Right lung (tissue), 5 donors: ENCODE measurements around the gene PTPRN2. TPM values are rescaled to one million over a fixed set of nuclear protein-coding genes. Genes with fewer than 3 reads are reported as not detected.
"Not testable (repeated sequence)": the region's sequence is repeated elsewhere in the genome, so short reads cannot be mapped to it uniquely, and the experiment has no call there.

Experiments
- DNase-seq, 2 donors: peaks; one replicate each; pipeline ENCODE4 v3.0.0-alpha.2; 2013
- polyA plus RNA-seq, 5 donors: library from polyadenylated mRNA; unstranded; fragments of 120-200 nt; gene quantifications; one replicate each; pipeline versions ENCODE4 v1.2.1 to v1.2.3, GENCODE V29; 2013; ENCODE audit warnings: inconsistent platforms in 1 of 5, low replicate concordance in 1 of 5; ENCODE audit not compliant: insufficient read length in 5 of 5, insufficient read depth in 1 of 5

Gene PTPRN2
- polyA plus RNA-seq, 5 donors, result 6.2 to 8.1 (median 7.0) TPM

DNA sequence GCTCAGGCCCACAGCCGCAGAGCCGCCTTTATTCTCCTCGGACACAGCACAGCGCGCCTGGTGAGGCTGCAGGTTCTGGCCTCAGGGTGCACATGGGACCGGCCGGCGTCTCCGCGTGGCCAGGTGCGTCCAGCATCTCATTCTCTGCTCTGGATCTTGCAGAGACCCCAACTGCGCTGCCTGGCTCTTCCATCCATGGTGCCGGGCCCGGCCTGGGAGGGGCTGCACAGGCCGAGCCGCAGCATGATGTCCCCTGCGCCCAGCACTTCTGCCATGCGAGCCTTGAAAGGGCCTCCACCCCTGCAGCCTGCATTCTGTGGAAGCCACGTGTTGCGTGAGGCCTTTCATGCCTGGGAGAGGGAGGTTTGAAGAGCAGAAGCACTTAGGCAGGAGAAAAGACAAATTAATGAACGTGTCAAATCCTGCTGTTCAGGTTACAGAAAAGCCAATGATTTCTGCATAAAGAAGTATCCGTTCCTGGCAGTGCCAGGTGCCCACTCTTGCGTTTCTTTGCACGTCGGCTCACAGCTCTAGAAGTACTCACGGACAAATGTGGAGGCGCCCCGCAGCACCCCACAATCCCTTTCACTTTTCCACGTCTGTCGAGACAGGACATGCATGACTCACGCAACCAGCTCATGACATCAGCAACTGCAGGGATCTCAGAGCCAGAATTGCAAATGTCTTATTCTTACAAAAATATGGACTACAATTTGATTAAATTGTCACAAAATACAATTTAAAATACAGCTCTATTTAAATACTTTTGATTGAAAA, 679.4 kb downstream of the PTPRN2 start:
- DNase-seq, result no peak

DNA sequence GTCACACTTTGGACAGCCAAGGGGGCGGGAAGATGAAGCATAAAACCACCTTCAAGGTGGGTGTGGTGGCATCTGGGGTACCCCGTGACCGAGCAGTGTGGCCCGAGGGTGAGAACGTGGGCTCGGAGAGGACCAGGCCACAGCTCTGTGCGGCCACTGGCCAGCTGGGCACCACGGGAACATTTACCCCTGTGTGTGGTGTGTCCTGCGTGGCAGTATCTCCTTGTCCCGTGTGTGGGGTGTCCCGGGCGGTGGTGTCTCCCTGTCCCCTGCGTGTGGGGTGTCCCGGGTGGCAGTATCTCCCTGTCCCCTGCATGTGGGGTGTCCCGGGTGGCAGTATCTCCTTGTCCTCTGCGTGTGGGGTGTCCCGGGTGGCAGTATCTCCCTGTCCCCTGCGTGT, 680.5 kb downstream of the PTPRN2 start:
- no peak for DNase-seq

DNA sequence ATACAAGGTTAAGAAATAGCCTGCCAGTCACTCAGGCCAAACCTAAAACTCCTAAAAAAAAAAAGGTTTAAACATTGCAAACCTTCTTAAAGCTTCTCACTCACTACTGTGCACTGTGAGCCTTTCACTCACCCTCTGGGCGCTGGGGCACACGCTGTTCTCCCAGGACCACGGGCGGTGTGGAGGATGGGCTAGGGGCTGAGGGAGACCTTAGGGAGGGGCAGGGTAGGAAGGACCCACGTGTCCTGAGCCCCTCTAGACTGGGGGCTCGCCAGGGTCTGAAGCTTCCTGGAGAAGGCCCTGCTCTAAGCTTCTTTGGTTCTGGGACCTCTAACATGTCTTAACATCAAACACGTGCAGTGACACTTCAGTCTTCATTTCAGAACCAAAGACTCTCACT, 681.0 kb downstream of the PTPRN2 start:
- DNase-seq, result no peak

DNA sequence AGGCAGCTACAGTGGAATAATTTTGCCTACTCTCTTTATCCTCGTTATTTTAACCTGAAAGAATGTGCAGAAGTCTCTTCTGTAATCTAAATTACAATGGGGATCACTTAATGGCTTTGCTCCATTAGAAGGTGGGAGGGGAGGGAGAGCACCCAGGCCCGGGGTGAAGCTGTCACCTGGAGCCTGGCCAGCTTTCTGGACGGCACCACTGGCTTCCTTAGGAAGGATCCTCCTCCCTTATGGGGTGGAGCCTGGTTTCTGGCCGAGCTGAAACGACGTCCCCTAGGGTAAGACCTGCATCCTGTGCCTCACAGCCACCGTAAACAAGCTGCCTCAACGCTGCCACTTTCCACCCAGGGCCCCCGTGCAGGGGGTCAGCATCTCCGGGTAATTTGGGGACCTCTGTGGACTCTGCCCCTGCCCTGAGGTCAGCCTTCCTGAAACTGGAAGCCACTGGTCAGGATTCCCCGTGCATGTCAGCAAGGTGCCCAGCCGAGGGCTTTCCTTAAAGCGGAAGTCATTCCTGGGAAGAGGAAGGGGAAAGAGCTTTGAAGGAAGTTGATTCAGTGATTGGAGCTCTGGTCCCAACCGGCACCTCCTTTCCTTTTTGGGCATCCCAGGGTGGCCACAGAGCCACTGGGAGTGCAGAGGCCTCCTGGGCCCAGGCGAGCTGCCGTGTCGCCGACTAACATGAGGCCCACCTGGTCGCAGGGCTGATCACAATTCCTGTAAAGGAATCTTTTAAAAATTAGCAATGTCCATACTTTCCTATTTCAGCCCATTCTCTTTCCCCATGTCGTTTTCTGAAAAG, 681.8 kb downstream of the PTPRN2 start:
- DNase-seq, result no peak

DNA sequence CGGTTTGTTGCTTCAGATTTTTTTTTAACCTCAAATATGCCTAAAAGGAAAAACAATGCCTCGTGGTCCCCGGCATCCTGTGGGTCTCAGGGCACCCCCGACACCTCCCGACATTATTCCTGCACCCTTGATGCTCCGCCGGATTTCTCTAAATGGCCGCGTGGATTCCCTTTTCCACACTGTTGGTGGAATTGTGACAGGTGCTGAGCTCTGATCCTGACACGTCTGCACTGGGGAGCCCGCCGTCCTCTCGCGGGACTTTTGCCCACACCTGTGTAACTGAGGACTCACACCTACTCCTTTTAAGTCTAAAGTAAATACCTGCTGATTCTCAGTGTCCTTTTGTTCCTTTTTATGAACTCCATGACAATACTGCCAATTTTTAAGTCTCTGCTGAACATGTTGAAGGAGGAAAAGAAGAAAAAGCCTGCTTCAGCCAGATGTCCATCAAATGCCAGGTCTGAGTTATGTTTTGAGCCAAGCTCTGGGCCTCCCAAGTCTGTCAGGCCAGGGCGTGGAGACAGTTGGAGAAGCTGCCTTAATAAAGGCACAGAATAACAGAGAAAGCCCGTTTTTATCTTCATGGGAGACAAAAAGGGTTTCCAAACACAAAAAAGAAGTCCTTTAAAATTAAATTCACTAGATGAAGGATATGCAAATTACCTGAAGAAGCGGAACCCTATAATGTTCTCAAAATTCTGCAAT, 682.6 kb downstream of the PTPRN2 start:
- no peak for DNase-seq

DNA sequence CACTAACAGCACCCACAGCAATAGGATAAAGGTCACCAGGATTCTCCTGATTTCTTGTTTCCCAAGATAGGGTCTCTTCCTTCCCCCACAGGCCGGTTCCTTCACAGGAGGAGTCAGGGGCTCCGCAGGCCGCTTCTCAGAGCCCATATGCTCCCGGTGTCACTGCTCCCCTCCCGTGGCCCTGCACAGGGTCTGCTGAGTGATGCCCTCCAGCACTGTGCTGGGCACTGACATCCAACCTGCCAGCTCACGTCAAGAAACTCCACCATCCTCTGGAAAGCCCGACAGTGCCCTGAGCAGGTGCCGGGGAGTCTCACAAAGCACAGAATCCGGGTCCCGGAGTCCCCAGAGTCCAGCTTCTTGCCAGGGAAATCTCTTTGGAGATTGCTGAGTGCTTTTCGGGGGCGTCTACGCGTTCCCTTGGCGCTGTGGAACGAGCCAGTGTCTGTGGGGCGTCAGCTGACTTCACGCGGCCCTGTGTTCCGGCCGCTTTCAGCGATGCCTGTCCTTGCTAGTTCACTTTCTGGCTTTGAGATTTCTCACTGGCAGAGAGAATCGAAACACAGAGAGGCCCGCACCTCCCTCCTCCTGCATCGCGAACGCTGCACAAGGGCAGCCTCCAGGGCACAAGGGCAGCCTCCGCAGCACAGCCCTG, 683.3 kb downstream of the PTPRN2 start:
- DNase-seq, result no peak

DNA sequence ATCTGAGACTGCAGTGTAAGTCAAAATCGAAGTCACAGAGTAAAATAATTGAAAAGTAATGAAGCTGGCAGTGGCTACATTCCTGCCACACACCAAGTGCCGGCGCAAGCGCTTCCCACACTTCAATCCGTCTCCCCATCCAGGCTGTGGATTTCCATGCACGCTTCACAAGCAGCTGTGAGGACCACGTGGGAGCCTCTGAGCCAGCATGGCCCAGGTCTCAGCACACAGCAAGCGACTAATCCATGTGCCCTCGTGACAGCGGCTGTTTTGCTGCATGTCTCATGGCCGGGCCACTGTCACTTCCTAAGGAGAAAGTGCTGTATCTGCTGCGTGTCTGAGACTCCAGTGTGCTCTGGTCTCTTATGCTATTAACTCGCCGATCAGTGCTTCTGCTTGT, 683.9 kb downstream of the PTPRN2 start:
- peak in 1 of 2 donors; percentile 7 for DNase-seq

DNA sequence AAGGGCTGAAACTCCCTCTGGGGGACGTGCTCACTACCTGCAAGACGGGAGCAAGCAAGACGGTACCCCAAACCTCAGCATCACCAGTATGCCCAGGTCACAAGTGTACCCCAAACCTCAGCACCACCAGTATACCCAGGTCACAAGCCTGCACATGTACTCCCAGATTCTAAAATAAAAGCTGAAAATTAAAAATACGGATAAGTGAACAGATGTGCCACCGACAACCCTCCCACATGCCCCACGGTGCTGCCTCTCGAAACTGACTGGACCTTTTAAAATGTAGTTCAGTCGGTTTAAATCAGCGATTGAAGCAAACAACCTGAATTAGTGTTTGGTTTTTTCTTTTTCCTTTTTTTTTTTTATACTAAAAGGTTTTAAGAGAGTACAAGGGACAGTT, 684.3 kb downstream of the PTPRN2 start:
- no peak for DNase-seq

DNA sequence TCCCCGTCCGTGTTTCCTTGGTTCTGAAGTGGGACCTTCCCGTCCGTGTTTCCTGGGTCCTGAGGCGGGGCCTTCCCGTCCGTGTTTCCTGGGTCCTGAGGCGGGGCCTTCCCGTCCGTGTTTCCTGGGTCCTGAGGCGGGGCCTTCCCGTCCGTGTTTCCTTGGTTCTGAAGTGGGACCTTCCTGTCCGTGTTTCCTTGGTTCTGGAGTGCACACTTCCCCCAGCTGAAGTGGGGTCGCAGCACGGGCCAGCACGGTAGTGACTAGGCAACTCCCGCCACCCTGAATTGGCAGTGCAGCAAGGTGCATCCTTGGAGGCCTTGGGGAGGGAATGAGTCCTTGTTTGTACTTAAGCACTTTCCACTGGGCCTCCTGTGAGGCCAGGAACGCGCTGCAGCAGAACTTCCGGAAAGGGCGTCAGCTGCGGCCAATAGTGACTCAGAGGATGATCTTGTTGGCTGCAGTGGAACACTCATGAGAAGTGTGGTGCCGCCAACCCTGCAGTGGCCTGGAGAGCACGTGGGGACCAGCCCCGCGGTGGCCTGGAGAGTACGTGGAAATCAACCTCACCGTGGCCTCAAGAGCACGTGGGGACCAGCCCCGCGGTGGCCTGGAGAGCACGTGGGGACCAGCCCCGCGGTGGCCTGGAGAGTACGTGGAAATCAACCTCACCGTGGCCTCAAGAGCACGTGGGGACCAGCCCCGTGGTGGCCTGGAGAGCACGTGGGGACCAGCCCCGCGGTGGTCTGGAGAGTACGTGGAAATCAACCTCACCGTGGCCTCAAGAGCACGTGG, 685.6 kb downstream of the PTPRN2 start:
- not testable (repeated sequence) for DNase-seq

DNA sequence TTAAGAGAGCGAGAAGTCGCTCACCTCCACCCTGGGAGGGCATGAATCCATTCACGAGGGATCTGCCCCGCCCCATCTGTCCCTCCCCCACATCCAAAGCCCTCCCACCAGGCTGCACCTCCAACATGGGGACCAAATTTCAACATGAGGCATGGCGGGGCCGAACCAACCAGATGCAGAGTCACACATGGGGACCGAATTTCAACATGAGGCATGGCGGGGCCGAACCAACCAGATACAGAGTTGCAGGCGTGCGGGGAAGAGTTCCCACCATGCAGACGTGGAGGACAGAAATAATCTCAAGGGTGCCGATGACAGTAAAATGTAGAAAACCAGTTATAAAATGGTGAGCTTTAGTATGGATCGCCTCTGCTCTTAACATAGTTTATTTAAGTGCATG, 686.5 kb downstream of the PTPRN2 start:
- no peak for DNase-seq

DNA sequence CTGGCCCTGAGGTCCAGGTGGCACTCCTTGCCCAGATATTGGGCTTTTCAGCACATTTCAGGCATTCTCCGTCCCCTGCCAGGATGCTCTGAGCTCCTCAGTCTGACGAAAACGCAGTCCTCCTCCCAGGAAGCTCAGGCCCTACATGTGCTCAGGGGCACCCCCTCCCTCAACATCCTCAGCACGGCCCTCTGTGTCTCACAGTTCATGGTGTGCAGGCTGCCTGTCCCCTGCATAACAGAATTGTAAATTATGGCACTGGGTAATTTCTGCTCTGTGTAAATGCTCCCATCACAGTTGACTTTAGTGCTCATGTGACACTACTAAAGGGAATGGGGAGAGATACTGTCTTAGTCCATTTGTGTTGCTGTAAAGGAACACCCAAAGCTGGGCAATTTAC, 687.1 kb downstream of the PTPRN2 start:
- no peak for DNase-seq

DNA sequence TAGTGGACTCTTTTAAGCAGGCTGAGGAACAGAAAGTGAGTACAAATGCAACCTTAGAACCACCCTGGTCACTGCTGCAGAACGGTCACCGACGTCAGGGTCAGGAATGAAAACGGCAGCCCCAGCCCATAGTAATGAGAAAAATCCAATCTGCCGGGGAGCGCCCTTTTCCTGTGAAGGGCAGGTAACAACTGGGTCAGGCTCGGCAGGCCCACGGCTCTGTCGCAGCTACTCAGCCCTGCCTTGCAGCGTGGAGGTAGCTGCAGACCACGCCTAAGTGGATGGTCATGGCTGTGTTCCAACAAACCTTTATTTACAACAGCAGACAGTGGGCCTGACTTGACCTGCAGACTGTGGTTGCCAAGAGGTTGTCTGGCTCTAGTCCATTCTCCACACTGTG, 687.6 kb downstream of the PTPRN2 start:
- no peak for DNase-seq

DNA sequence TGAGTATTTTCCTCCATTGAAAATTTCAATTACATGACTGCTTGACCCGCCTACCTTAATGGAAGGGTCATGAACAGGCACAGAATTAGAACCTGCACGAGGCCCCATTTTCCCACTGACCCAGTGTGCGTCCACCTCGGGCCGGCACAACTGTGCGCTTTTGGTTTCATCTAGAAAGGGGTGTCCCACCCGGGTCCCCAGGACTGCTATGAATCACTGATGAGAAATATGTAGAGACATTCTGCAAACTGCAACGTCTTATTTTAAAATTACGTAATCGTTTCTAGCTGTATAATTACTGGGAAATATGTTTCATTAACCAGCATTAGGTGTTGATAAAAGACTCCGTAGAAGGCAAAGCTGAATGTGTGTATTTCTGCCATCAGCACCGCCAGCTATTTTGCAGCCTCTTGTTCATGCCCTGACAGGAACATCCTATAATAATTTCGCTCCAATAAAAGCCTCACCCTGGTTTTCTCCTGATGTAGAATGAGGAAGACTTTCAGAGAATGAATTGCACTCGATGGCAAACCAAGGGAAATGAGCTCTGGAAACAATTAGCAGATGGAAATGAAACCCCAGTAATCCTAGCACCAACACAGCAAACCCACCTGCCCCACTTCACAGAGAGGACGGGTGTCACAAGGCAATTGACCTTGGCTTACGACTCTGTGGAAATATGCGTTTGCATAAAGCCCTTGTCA, 688.7 kb downstream of the PTPRN2 start:
- DNase-seq, result no peak

DNA sequence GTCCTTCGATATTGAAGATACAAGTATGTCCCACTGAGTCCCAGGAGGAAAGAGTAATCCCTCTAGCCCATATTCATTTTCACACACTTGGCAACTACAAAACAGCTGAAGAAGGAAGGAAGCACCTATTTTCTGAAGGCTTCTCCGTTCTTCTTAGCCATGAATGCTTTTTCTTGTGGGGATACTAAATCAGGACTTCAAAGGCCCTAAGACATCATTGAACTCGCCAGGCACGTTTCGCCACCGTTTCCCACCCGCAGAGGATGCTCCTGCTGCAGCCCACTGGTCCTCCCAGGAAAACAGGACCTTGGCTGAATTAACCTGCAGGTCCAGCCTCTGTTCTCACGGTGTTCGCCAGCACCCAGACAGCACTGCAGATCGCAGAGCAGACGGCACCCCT, 689.4 kb downstream of the PTPRN2 start:
- DNase-seq, result no peak

DNA sequence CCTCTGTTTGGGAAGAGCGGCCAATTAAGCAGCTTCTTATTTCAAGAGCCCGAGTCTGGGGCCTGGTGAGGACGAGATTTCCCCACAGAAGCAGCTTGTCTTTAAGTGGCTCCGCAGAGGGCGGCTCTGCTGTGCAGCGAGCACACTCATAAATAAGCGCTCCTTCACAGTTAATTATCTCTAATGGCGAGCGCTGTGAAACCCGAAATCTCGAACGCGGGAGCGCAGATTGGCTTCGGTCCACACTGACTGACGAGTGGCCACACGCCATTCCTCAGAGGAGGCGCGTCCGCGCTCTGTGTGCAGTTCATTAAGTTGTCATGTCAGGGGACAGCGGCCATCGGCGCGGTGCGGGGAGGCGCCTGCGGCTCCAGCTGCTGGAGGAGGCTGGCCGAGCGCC, 689.9 kb downstream of the PTPRN2 start:
- DNase-seq, result peak; percentile 11 to 31

DNA sequence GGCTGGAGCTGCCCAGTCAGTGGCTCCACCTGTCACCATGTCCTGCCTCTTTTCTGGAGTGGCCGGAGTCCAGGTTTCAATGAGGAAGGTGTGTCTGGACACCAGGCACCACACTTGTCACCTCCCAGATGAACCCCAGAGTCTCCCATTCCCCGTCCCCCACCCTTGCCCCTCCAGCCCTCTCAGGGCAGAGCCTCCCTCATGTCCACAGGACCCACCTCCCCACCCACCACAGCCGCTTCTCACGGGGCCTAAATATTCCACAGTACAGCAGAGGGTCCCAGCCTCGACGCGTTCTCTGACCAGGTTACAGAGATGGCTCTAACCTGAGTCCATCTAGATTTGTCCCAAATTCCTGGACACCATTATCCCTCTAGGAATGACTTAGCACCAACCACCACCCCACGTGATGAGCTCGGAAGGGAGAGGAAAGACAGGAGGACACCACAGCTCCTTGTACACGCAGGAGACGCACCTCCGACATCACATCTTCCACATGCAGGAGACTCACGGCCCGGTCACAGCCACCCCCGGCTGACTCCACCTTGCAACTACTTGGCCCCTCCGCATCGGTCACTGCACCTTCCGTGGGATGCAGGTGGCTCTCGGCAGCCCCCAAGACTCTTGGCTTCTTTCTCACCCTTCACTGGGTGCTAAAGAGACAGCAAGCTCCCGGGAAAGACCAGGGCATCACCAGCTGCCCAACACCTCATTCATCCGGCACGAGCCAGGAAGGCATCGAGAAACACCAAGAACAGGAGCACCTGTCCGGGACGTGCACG, 690.7 kb downstream of the PTPRN2 start:
- no peak for DNase-seq

DNA sequence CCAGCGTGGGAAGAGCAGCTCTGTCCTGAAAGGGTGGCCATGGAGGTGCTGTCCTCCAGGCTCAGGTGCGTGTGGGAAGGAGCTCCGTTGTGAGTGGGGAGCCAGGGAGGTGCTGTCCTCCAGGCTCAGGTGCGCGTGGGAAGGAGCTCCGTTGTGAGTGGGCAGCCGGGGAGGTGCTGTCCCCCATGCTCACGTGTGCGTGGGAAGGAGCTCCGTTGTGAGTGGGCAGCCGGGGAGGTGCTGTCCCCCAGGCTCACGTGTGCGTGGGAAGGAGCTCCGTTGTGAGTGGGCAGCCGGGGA, 691.3 kb downstream of the PTPRN2 start:
- DNase-seq, result not testable (repeated sequence)

DNA sequence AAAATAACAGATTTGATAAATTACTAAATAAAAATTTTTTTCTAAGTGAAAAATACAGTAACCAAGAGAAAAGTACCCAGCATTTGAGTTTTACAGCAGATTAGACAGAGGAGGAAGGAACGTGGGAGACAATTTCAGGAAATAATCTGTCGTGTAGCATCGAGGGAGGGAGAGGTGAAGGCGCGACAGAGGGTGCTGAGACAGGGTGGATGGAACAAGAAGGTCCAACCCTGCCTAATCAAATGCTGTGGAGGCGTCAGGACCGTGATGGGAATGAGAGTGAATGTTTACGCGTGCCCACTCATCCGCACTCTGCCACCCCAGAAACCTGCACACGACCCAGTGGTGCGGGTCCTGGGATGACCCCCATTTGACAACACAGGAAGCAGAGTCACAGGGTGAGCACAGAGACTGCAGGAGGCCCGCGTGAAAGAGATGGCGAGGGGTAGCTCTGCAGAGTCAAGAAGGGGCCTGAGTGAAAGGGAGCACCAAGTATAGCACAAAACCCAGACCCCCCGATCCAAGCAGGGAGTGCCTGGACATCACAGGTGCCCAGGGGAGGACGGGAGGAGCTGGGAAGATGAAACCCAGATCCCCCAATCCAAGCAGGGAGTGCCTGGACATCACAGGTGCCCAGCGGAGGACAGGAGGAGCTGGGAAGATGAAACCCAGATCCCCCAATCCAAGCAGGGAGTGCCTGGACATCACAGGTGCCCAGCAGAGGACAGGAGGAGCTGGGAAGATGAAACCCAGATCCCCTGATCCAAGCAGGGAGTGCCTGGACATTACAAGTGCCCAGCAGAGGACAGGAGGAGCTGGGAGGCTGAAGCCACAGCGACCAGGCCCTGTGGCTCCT, 691.9 kb downstream of the PTPRN2 start:
- DNase-seq, result no peak

DNA sequence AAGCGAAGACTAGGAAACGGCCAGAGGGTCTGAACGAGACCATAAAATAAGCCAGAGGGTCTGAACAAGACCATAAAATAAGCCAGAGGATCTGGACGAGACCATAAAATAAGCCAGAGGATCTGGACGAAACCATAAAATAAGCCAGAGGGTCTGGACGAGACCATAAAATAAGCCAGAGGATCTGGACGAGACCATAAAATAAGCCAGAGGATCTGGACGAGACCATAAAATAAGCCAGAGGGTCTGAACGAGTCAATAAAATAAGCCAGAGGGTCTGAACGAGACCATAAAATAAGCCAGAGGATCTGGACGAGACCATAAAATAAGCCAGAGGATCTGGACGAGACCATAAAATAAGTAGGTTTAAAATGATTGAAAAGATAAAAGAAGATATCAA, 692.5 kb downstream of the PTPRN2 start:
- not testable (repeated sequence) for DNase-seq
